SK-N-SH treated with all-trans-retinoic acid at 6 μM for 48 hours (cell line): ENCODE data around the gene HDGF.

Experiments
- CREB5 ChIP-seq: fragments of 250-450 bp; sonication (Bioruptor Pico); IDR thresholded peaks from 2 replicates; pipeline ENCODE4 v1.5.1; 2020; ENCODE audit warnings: low read depth, mild to moderate bottlenecking, moderate library complexity
- ZFP3 ChIP-seq: fragments of 250-450 bp; sonication (Bioruptor Pico); IDR thresholded peaks from 2 replicates; pipeline ENCODE4 v1.5.0; 2020; ENCODE audit warnings: mild to moderate bottlenecking, moderate library complexity
- TF ChIP-seq, protein P1 (sequence below): fragments of 250-450 bp; sonication (Bioruptor Pico); IDR thresholded peaks from 2 replicates; pipeline ENCODE4 v1.5.1; 2021; ENCODE audit warnings: mild to moderate bottlenecking, moderate library complexity
- TF ChIP-seq, protein P2 (sequence below): fragments of 250-450 bp; sonication (Bioruptor Pico); IDR thresholded peaks from 2 replicates; pipeline ENCODE4 v1.8.0; 2021; ENCODE audit warnings: low read depth, mild to moderate bottlenecking, moderate library complexity, borderline replicate concordance
- TF ChIP-seq, protein P3 (sequence below): fragments of 250-450 bp; sonication (Bioruptor Pico); IDR thresholded peaks from 2 replicates; pipeline ENCODE4 v1.8.0; 2020; ENCODE audit warnings: mild to moderate bottlenecking, moderate library complexity, borderline replicate concordance

DNA sequence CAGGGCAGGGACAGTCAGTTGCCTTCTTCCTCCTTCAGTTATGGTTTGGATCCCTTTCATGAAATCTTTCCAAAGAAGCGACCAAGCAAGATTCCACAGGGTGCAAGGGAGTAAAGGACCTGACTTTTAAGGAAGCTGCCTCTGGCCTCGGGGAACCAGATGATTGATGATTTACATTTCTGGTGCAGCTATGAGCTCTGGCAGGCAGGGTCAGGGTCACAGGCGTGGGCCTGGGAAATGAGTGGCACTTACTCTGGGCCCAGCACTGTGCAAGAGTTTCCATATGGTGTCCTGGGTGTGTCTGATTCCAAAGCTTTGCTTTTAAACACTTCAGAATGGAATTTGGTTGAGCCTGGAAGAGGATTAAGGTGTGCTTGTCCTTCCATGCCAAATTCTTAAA lies 38.8 kb downstream of the HDGF start:
- TF ChIP-seq CREB5 (CRISPR knock-in tag) (no peak), ZFP3 (CRISPR knock-in tag) (no peak)
- TF ChIP-seq, protein P1, sequence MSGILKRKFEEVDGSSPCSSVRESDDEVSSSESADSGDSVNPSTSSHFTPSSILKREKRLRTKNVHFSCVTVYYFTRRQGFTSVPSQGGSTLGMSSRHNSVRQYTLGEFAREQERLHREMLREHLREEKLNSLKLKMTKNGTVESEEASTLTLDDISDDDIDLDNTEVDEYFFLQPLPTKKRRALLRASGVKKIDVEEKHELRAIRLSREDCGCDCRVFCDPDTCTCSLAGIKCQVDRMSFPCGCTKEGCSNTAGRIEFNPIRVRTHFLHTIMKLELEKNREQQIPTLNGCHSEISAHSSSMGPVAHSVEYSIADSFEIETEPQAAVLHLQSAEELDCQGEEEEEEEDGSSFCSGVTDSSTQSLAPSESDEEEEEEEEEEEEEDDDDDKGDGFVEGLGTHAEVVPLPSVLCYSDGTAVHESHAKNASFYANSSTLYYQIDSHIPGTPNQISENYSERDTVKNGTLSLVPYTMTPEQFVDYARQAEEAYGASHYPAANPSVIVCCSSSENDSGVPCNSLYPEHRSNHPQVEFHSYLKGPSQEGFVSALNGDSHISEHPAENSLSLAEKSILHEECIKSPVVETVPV (CRISPR knock-in tag) = no peak
- TF ChIP-seq, protein P2, sequence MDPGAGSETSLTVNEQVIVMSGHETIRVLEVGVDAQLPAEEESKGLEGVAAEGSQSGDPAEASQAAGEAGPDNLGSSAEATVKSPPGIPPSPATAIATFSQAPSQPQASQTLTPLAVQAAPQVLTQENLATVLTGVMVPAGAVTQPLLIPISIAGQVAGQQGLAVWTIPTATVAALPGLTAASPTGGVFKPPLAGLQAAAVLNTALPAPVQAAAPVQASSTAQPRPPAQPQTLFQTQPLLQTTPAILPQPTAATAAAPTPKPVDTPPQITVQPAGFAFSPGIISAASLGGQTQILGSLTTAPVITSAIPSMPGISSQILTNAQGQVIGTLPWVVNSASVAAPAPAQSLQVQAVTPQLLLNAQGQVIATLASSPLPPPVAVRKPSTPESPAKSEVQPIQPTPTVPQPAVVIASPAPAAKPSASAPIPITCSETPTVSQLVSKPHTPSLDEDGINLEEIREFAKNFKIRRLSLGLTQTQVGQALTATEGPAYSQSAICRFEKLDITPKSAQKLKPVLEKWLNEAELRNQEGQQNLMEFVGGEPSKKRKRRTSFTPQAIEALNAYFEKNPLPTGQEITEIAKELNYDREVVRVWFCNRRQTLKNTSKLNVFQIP (CRISPR knock-in tag) = no peak
- TF ChIP-seq, protein P3, sequence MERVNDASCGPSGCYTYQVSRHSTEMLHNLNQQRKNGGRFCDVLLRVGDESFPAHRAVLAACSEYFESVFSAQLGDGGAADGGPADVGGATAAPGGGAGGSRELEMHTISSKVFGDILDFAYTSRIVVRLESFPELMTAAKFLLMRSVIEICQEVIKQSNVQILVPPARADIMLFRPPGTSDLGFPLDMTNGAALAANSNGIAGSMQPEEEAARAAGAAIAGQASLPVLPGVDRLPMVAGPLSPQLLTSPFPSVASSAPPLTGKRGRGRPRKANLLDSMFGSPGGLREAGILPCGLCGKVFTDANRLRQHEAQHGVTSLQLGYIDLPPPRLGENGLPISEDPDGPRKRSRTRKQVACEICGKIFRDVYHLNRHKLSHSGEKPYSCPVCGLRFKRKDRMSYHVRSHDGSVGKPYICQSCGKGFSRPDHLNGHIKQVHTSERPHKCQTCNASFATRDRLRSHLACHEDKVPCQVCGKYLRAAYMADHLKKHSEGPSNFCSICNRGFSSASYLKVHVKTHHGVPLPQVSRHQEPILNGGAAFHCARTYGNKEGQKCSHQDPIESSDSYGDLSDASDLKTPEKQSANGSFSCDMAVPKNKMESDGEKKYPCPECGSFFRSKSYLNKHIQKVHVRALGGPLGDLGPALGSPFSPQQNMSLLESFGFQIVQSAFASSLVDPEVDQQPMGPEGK (CRISPR knock-in tag) = no peak
